H1 (cell line): ENCODE data around the gene TMEM178B. TPM values are rescaled to one million over a fixed set of nuclear protein-coding genes. Genes with fewer than 3 reads are reported as not detected.

ENCODE experiments used
- CTCF ChIA-PET: fragments of 300-600 bp; sonication (Branson Sonifier 250); formaldehyde crosslinking; loops from one replicate; lab custom pipeline; 2021; ENCODE audit not compliant: partially characterized antibody; lab: Charles Lee
- POLR2A ChIA-PET: fragments of 300-600 bp; sonication (Branson Sonifier 250); formaldehyde crosslinking; loops from one replicate; lab custom pipeline; 2021; ENCODE audit warnings: inconsistent platforms; ENCODE audit not compliant: partially characterized antibody; lab: Charles Lee
- DNase-seq, 2 experiments: peaks; one replicate each; pipeline versions ENCODE4 v3.0.0 to v3.0.0-alpha.2; 2010 to 2022; ENCODE audit warnings: low spot score in 2 of 2, low read depth in 1 of 2, mixed read lengths in 1 of 2
- FAIRE-seq: peaks from 2 replicates; lab custom pipeline; 2011; peaks lifted over from hg19 to GRCh38; lab: Jason Lieb, UNC
- H2AFZ ChIP-seq: 2 replicates; pipeline ENCODE4 v1.8.1; 2012; ENCODE audit warnings: low read length, inconsistent platforms
- H2AK5ac ChIP-seq: 2 replicates; pipeline ENCODE4 v1.6.1; 2013; ENCODE audit warnings: low read depth, low read length
- H2BK120ac ChIP-seq: replicated peaks from 2 replicates; pipeline ENCODE3; 2013; ENCODE audit warnings: low read depth, low read length, inconsistent platforms
- H2BK12ac ChIP-seq: 2 replicates; pipeline ENCODE4 v1.6.1; 2013; ENCODE audit warnings: low read depth, low read length
- H2BK15ac ChIP-seq: 2 replicates; pipeline ENCODE4 v1.6.1; 2013; ENCODE audit warnings: low read length
- H2BK20ac ChIP-seq: 2 replicates; pipeline ENCODE4 v1.6.1; 2013; ENCODE audit warnings: low read length
- H2BK5ac ChIP-seq: 2 replicates; pipeline ENCODE4 v1.6.1; 2013; ENCODE audit warnings: low read depth, low read length
- H3K14ac ChIP-seq: 2 replicates; pipeline ENCODE4 v1.6.1; 2013; ENCODE audit warnings: inconsistent platforms; ENCODE audit not compliant: insufficient read length
- H3K18ac ChIP-seq: 2 replicates; pipeline ENCODE4 v1.6.1; 2013; ENCODE audit warnings: low read length; ENCODE audit errors: extremely low read depth
- H3K23ac ChIP-seq: 2 replicates; pipeline ENCODE4 v1.6.1; 2013; ENCODE audit warnings: inconsistent platforms; ENCODE audit not compliant: insufficient read length
- H3K23me2 ChIP-seq: 2 replicates; pipeline ENCODE4 v1.6.1; 2013; ENCODE audit warnings: low read depth, low read length
- H3K27ac ChIP-seq: 2 replicates; pipeline ENCODE4 v1.6.1; 2011; ENCODE audit warnings: low read depth, low read length, inconsistent platforms
- H3K27me3 ChIP-seq, 4 experiments: replicated peaks in 1 of 4; 1 replicate in 1 of 4; 2 replicates in 3 of 4; pipeline versions ENCODE4 v1.6.1 to v1.8.1; 2011 to 2013; ENCODE audit warnings: low read length in 3 of 4, mild to moderate bottlenecking in 3 of 4, inconsistent platforms in 2 of 4, mixed read lengths in 2 of 4, moderate library complexity in 1 of 4; ENCODE audit not compliant: control insufficient read depth in 3 of 4, insufficient read depth in 3 of 4; ENCODE audit errors: extremely low read depth in 1 of 4
- H3K36me3 ChIP-seq, 4 experiments: 2 replicates each; pipeline versions ENCODE4 v1.6.1 to v1.8.1; 2011 to 2013; ENCODE audit warnings: mild to moderate bottlenecking in 4 of 4, low read length in 3 of 4, moderate library complexity in 2 of 4, control low read depth in 1 of 4, inconsistent platforms in 1 of 4; ENCODE audit not compliant: insufficient read depth in 4 of 4, control insufficient read depth in 2 of 4
- H3K4ac ChIP-seq: replicated peaks from 2 replicates; pipeline ENCODE3; 2013; ENCODE audit warnings: low read length, low read depth, mixed read lengths, inconsistent platforms; ENCODE audit not compliant: insufficient read length
- H3K4me1 ChIP-seq, 4 experiments: replicated peaks in 1 of 4; 1 replicate in 1 of 4; 2 replicates in 3 of 4; pipeline versions ENCODE4 v1.6.1 to v1.8.1; 2011 to 2013; ENCODE audit warnings: low read length in 3 of 4, inconsistent platforms in 2 of 4, mixed read lengths in 1 of 4; ENCODE audit not compliant: insufficient read depth in 4 of 4, control insufficient read depth in 3 of 4
- H3K4me2 ChIP-seq, 2 experiments: 2 replicates each; pipeline versions ENCODE4 v1.6.1 to v1.8.1; 2011 to 2013; ENCODE audit warnings: low read depth in 2 of 2, low read length in 2 of 2, control low read depth in 1 of 2, inconsistent platforms in 1 of 2, mild to moderate bottlenecking in 1 of 2; ENCODE audit not compliant: insufficient read depth in 1 of 2
- H3K4me3 ChIP-seq, 4 experiments: fragments of 200-600, 300-600 bp in 1 of 4; sonication (generic), shearing (Covaris generic), sonication (Bioruptor Twin) in 1 of 4; 2 replicates each; pipeline versions ENCODE4 v1.5.1 to v1.8.1; 2011 to 2016; ENCODE audit warnings: low read length in 4 of 4, low read depth in 3 of 4, control low read depth in 2 of 4, inconsistent platforms in 2 of 4, mild to moderate bottlenecking in 2 of 4, mixed read lengths in 1 of 4, moderate library complexity in 1 of 4; ENCODE audit not compliant: insufficient read depth in 2 of 4; ENCODE audit errors: extremely low read depth in 1 of 4
- H3K56ac ChIP-seq: replicated peaks from 2 replicates; pipeline ENCODE3; 2013; ENCODE audit warnings: low read depth, mild to moderate bottlenecking, mixed read lengths, low read length, inconsistent platforms; ENCODE audit not compliant: insufficient read length
- H3K79me1 ChIP-seq: 2 replicates; pipeline ENCODE4 v1.6.1; 2013; ENCODE audit warnings: low read depth, low read length, control low read depth
- H3K79me2 ChIP-seq, 2 experiments: 2 replicates each; pipeline versions ENCODE4 v1.6.1 to v1.8.1; 2012 to 2013; ENCODE audit warnings: low read length in 2 of 2, mild to moderate bottlenecking in 2 of 2, inconsistent platforms in 1 of 2; ENCODE audit not compliant: insufficient read depth in 2 of 2, control insufficient read depth in 1 of 2
- H3K9ac ChIP-seq, 4 experiments: replicated peaks in 1 of 4; 1 replicate in 1 of 4; 2 replicates in 3 of 4; pipeline versions ENCODE4 v1.6.1 to v1.8.1; 2011 to 2013; ENCODE audit warnings: low read depth in 3 of 4, low read length in 3 of 4, control low read depth in 2 of 4, mild to moderate bottlenecking in 2 of 4, moderate library complexity in 2 of 4, inconsistent platforms in 1 of 4; ENCODE audit errors: extremely low read depth in 1 of 4
- H3K9me3 ChIP-seq, 2 experiments: 2 replicates each; pipeline versions ENCODE4 v1.6.1 to v1.8.1; 2012 to 2013; ENCODE audit warnings: mild to moderate bottlenecking in 2 of 2, moderate library complexity in 2 of 2, control low read depth in 1 of 2, inconsistent platforms in 1 of 2, low read depth in 1 of 2, low read length in 1 of 2, mixed read lengths in 1 of 2; ENCODE audit not compliant: insufficient read depth in 2 of 2
- H4K20me1 ChIP-seq, 2 experiments: replicated peaks in 1 of 2; 2 replicates each; pipeline versions ENCODE3 to v1.8.1; 2011 to 2013; ENCODE audit warnings: inconsistent platforms in 2 of 2, low read length in 2 of 2, mild to moderate bottlenecking in 1 of 2; ENCODE audit not compliant: insufficient read depth in 2 of 2, control insufficient read depth in 1 of 2
- H4K5ac ChIP-seq: 2 replicates; pipeline ENCODE4 v1.6.1; 2013; ENCODE audit warnings: low read length, low read depth, mixed read lengths, inconsistent platforms; ENCODE audit not compliant: insufficient read length
- H4K8ac ChIP-seq: 2 replicates; pipeline ENCODE4 v1.8.0; 2013; ENCODE audit warnings: mild to moderate bottlenecking, moderate library complexity, low read length, inconsistent platforms; ENCODE audit not compliant: insufficient read depth; ENCODE audit errors: extremely low read depth
- H4K91ac ChIP-seq: replicated peaks from 2 replicates; pipeline ENCODE3; 2013; ENCODE audit warnings: low read length, mixed read lengths, inconsistent platforms; ENCODE audit not compliant: insufficient read length
- CREB1 ChIP-seq: IDR thresholded peaks from 2 replicates; pipeline ENCODE4 v1.6.1; 2012; ENCODE audit warnings: inconsistent platforms
- PHF8 ChIP-seq: fragments of 200-600 bp; sonication (generic); conservative IDR thresholded peaks from 2 replicates; pipeline ENCODE4 v1.7.1; 2012; ENCODE audit warnings: low read depth, mild to moderate bottlenecking, inconsistent platforms, low read length, moderate library complexity
- SAP30 ChIP-seq: fragments of 300-600 bp; sonication (generic); IDR thresholded peaks from 2 replicates; pipeline ENCODE4 v1.7.1; 2012; ENCODE audit warnings: low read length, moderate library complexity, mild to moderate bottlenecking, inconsistent platforms; ENCODE audit not compliant: insufficient read depth, insufficient replicate concordance
- SIRT6 ChIP-seq: IDR thresholded peaks from one replicate; pipeline ENCODE4 v1.7.1; 2012; ENCODE audit warnings: low read length, inconsistent platforms
- SP1 ChIP-seq: IDR thresholded peaks from 2 replicates; pipeline ENCODE4 v1.6.1; 2011; ENCODE audit warnings: low read depth, low read length
- TAF1 ChIP-seq: IDR thresholded peaks from 2 replicates; pipeline ENCODE4 v1.6.1; 2011; ENCODE audit warnings: mild to moderate bottlenecking, low read depth, low read length
- TBP ChIP-seq: IDR thresholded peaks from 2 replicates; pipeline ENCODE4 v1.6.1; 2011; ENCODE audit warnings: low read depth, low read length, improper control_type of control experiment
- USF2 ChIP-seq: IDR thresholded peaks from 2 replicates; pipeline ENCODE4 v1.6.1; 2011; ENCODE audit warnings: low read length, improper control_type of control experiment
- ZNF274 ChIP-seq: IDR thresholded peaks from 2 replicates; pipeline ENCODE4 v1.7.0; 2012; ENCODE audit warnings: low read length, borderline replicate concordance; ENCODE audit errors: extremely low read depth
- WGBS, 2 experiments: shearing (Covaris generic) in 1 of 2; methylation state at CpG; one replicate each; pipeline versions ENCODE4 v1.1.6 to v1.1.7; 2013 to 2015; ENCODE audit warnings: low lambda C conversion rate in 2 of 2, mixed read lengths in 2 of 2, inconsistent platforms in 1 of 2, low coverage in 1 of 2, missing lambda C conversion rate in 1 of 2; ENCODE audit not compliant: insufficient replicate concordance in 2 of 2, insufficient coverage in 1 of 2, insufficient read length in 1 of 2; ENCODE audit errors: extremely low coverage in 1 of 2, missing lambda C conversion rate in 1 of 2; 5-methylcytosine and 5-hydroxymethylcytosine counted together
- polyA plus RNA-seq, 7 experiments: library from polyadenylated mRNA; depleted of rRNA in 3 of 7; stranded (reverse) in 5 of 7; unstranded in 2 of 7; fragments of >200 nt in 5 of 7; fragments of 200-250 nt in 2 of 7; gene quantifications; 1 replicate in 5 of 7; 2 replicates in 1 of 7; 4 replicates in 1 of 7; pipeline versions ENCODE4 v1.2.1 to v1.2.3, GENCODE V29; 2011 to 2013; ENCODE audit warnings: missing spikeins in 2 of 7, mixed read lengths in 2 of 7
- total RNA-seq: library from RNA; stranded (reverse); fragmentation: NEBNext Ultra II Directional; extraction: Animal tissue kit (Norgen Biotek cat#: 25700); gene quantifications from 2 replicates; pipeline ENCODE4 v1.2.1, GENCODE V29; 2021

TMEM178B gene
- total and polyA plus RNA-seq, 2 of the 8 experiments (the other 6 are each of a cell fraction or from before 2014, with no cell fraction given) = 5.3 to 18.1 TPM

GRCh38 chr7:141320287-141320686 lies 246.4 kb downstream of the TMEM178B start:
- Histone ChIP-seq H3K23ac (no peak overlapping the region), H4K8ac (no peak overlapping the region), H3K14ac (no peak overlapping the region), H3K4me1 (peaks cover 0 to 11% (median 5%) of the 10 kb centered on the region in 4 experiments; a peak in 4 of 7 replicates), H2BK5ac (no peak overlapping the region), H3K27ac (no peak overlapping the region), H3K4ac (no peak overlapping the region), H3K27me3 (no peaks in the 10 kb centered on the region), H2BK20ac (no peak overlapping the region), H4K20me1 (no peaks in the 10 kb centered on the region), H2BK120ac (no peak overlapping the region), H3K4me2 (no peak overlapping the region), H3K4me3 (no peak overlapping the region), H2BK15ac (no peak overlapping the region), H3K79me1 (peaks cover 2% of the 10 kb centered on the region; the same call in 1 of the 2 replicates), H3K56ac (no peak overlapping the region), H3K18ac (no peak overlapping the region), H2AFZ (no peak overlapping the region), H3K9ac (no peak overlapping the region), H3K36me3 (peaks cover 0 to 4% (median 0%) of the 10 kb centered on the region in 4 experiments; a peak in 1 of 8 replicates), H2BK12ac (no peak overlapping the region), H4K5ac (no peak overlapping the region), H3K23me2 (no peaks in the 10 kb centered on the region; the same call in 1 of the 2 replicates), H3K79me2 (no peaks in the 10 kb centered on the region), H4K91ac (no peak overlapping the region), H2AK5ac (no peak overlapping the region), H3K9me3 (peaks cover 0 to 6% of the 10 kb centered on the region in 2 experiments; a peak in 1 of 4 replicates)
- TF ChIP-seq TAF1 = no peak
- no peak for TF ChIP-seq SAP30
- no peak for TF ChIP-seq SIRT6
- no peak for TF ChIP-seq SP1
- TF ChIP-seq PHF8 = no peak
- TF ChIP-seq TBP = no peak
- TF ChIP-seq USF2 = no peak
- TF ChIP-seq ZNF274 = no peak
- TF ChIP-seq CREB1 = no peak
- CTCF ChIA-PET = no interaction called here
- 88% methylated on average over 3 of the region's 3 CpGs; no CpG with 5 or more reads in 1 of the 2 experiments for WGBS, 2 experiments
- no peak for DNase-seq
- FAIRE-seq = no peak
- POLR2A ChIA-PET = no interaction called here
